Activated T-cell treated with anti-CD3 and anti-CD28 coated beads, Interleukin-2, amount 50 U/mL, for 4 hours (primary cell): ENCODE results near the gene CASR. TPM values are rescaled to one million over a fixed set of nuclear protein-coding genes. Genes with fewer than 3 reads are reported as not detected.

Experiments used
- ATAC-seq, 2 donors: fragments of 200-7000 bp; cut with Tn5 transposase; one replicate each; pipeline ENCODE4 v1.10.0; 2021
- DNase-seq: peaks from one replicate; pipeline ENCODE4 v3.0.0-alpha.2; 2020
- H3K27me3 Mint-ChIP-seq: one replicate; pipeline ENCODE4 v1.8.0; 2021; ENCODE audit warnings: low read depth, mixed read lengths
- H3K36me3 Mint-ChIP-seq: one replicate; pipeline ENCODE4 v1.8.0; 2022; ENCODE audit warnings: mixed read lengths; ENCODE audit not compliant: insufficient read depth
- H3K4me1 Mint-ChIP-seq: one replicate; pipeline ENCODE4 v1.8.0; 2021; ENCODE audit warnings: low read depth, mixed read lengths
- H3K4me3 Mint-ChIP-seq: one replicate; pipeline ENCODE4 v1.8.0; 2021; ENCODE audit warnings: mild to moderate bottlenecking, moderate library complexity, mixed read lengths
- H3K9me3 Mint-ChIP-seq: one replicate; pipeline ENCODE4 v1.8.0; 2021; ENCODE audit warnings: mixed read lengths
- total RNA-seq, 3 donors: library from RNA; stranded (reverse); gene quantifications; one replicate each; pipeline ENCODE4 v1.2.1, GENCODE V29; 2021

CASR gene
- total RNA-seq, 3 donors from 2014 or later: 0.08 to 0.16 TPM; not detected in 1

DNA sequence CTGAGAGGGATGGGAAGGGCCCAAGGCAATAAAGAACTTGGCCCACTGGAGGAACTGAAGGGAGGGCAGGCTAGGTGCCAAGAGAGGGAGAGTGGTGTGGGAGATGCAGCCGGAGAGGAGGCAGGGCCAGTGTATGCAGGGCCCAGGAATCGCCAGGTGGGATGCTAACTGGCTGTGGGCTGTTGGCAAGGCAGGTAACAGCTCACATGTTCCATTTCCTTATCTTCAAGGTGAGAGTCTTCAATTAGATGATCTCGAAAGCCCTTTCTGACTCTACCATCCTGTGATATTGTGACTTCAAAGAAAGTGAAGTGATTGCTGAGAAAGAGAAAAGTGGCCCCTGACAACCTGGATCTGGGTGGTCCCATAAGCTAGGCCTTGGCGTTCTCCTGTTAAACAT lies 49.0 kb downstream of the CASR start:
- no peak for ATAC-seq
- DNase-seq: no peak
- Mint-ChIP-seq H3K4me1 (peaks cover 22% of the 10 kb centered on the region), H3K9me3 (no peaks in the 10 kb centered on the region), H3K27me3 (peaks cover 8% of the 10 kb centered on the region), H3K36me3 (no peaks in the 10 kb centered on the region), H3K4me3 (no peak overlapping the region)

DNA sequence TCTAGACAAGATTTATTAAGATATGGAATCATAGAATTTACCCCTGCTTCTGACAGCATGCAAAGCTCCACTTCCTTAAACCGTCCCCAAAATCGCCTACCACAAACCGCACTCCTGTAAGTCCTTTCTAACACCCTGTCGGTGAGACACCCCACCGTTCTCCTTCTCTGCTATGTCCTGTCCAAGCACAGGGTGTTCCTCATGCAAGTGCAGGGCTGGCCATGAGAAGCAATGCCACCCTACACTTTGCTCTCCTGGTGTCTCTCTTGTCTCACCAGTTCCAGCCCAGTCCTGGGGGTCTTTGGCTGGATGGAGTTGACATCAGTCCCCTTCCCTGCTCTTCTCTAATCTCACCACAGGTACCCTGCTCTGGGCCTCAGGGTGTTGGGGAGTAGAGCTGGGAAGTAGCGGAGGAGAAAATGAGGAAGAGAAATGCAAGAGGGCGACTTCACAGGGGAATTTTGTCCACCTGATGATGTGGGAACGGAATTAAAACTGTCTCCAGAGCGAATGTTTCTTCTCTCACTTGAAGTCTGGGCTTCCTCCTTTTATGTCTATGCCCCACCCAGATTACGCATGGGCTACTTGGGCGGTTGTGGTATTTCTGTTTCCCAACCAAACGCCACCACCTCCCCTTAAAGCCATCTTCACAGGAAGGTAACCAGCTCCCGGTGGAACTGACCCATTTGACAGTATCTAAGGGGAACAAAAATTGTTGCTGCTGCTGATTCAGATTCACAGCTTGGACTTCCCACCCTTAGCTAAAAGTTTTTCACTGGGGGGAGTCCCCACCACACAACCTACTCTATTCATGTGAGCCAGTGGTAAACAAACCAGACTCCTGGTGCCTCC lies 49.9 kb downstream of the CASR start:
- Mint-ChIP-seq H3K36me3 (no peaks in the 10 kb centered on the region), H3K4me3 (no peak overlapping the region), H3K4me1 (peaks cover 22% of the 10 kb centered on the region), H3K27me3 (peaks cover 8% of the 10 kb centered on the region), H3K9me3 (no peaks in the 10 kb centered on the region)
- peak; percentile 41 to 72 for ATAC-seq
- no peak for DNase-seq

DNA sequence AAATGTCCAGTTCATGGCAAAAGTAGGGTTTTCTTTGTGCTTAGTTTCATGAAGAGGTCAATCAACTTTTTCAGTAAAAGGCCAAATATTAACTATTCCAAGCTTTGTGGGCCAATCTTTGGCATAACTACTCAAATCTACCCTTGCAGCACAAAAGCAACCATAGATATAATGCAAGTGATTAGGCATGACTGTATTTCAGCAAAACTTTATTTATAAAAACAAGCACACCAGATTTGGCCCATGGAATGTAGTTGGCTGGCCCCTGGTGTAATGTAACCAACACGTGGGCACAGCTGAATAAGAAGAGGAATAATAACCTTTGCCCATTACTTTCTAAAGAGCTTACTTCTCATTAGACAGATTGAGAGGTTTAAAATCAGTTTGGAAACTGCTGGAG lies 50.6 kb downstream of the CASR start:
- peaks cover 22% of the 10 kb centered on the region for H3K4me1 Mint-ChIP-seq
- ATAC-seq (no peak), DNase-seq (no peak)
- H3K36me3 Mint-ChIP-seq: no peaks in the 10 kb centered on the region
- peaks cover 8% of the 10 kb centered on the region for H3K27me3 Mint-ChIP-seq
- no peak overlapping the region for H3K4me3 Mint-ChIP-seq
- no peaks in the 10 kb centered on the region for H3K9me3 Mint-ChIP-seq

DNA sequence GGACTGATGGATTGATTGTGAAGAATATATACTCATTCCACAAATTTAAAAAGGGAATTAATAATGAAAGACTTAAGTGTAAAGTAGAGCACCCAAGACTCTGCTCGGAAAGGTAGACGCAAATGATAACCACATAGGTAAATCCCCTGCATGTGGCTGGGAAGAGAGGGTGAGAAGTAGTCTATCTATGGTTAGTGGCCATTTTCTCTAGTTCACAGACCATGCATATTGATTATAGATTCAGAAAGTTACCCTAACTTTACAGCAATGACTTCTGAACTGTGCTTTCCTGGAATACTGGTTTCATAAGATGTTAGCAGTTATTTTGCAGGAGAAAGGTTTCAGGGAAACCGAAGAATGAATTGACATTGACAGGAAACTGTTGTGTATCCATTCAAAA lies 51.7 kb downstream of the CASR start:
- peaks cover 22% of the 10 kb centered on the region for H3K4me1 Mint-ChIP-seq
- no peak for DNase-seq
- H3K36me3 Mint-ChIP-seq: no peaks in the 10 kb centered on the region
- peaks cover 9% of the 10 kb centered on the region for H3K27me3 Mint-ChIP-seq
- H3K9me3 Mint-ChIP-seq: no peaks in the 10 kb centered on the region
- ATAC-seq: peak in 1 of 2 donors; percentile 39
- H3K4me3 Mint-ChIP-seq: no peak overlapping the region

DNA sequence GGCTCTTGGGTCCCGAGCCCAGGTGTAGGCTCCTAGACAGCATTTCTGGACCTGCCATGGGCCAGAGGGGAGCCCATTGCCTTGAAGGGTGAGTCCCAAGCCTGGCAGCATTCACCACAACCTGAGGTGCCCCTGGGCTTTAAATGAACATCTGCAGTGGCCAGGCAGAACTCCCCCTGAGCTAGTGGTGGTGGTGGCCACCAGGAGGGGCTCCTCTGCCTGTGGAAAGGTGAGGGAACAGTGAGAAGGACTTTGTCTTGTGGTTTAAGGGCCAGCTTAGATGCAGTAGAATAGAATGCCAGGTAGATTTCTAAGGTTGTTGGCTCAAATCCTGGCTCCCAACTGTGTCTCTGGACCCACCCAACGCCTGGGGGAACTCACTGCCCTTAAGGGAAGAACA lies 55.6 kb downstream of the CASR start:
- no peak for ATAC-seq
- H3K27me3 Mint-ChIP-seq: peaks cover 12% of the 10 kb centered on the region
- H3K4me3 Mint-ChIP-seq: no peak overlapping the region
- no peak for DNase-seq
- H3K4me1 Mint-ChIP-seq: peaks cover 3% of the 10 kb centered on the region
- no peaks in the 10 kb centered on the region for H3K36me3 Mint-ChIP-seq
- no peaks in the 10 kb centered on the region for H3K9me3 Mint-ChIP-seq

DNA sequence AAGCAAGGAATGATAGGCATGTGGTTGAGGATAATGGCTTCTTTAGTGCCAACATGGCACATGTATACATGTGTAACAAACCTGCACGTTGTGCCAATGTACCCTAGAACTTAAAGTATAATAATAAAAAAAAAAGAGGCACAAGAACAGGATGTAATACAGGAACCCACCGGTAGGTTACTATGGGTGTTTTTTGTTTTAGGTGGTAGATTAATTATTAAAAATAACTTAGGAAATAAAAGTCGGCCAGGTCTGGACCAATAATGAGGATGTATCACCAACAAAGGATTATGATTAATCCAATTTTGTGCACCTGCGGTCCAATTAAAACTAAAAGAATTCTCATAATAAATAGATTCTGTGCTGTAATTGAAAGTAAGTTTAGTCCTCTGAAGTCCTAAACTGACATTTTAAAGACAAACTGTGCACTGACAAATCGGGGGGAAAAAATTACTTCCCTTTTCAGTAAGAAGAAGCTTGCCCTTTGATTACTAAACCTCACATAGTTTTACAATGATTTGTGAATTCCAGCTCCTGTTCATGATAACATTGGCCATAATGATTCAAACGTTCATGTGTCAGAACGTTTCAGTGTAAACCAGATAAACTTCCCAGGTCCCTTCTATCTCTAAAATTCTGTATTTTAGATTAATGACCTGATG lies 62.2 kb downstream of the CASR start:
- Mint-ChIP-seq H3K9me3 (no peaks in the 10 kb centered on the region), H3K4me1 (peaks cover 12% of the 10 kb centered on the region), H3K27me3 (peaks cover 7% of the 10 kb centered on the region), H3K36me3 (no peaks in the 10 kb centered on the region), H3K4me3 (peak overlapping the region; percentile 55)
- DNase-seq (no peak), ATAC-seq (peak; percentile 40 to 63)

DNA sequence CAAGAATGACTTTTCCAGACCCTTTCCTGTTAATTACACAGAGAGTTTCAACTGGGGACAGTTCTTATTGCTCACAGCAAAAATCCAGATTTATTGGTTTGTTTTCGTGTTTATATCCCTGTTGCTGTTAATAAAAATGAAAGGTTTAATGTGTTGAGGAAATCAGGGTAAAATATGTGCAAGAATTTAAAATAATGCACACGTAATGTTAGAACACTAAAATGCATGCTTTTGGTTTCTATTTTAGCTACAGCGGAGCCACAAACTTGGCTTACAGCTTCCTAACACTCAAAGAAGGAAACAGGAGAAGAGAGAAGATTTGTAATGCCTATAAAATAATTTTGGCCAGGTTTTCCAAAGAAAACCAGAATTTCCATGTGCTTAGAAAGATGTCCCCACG lies 62.7 kb downstream of the CASR start:
- Mint-ChIP-seq H3K27me3 (peaks cover 7% of the 10 kb centered on the region), H3K4me1 (peaks cover 12% of the 10 kb centered on the region), H3K36me3 (no peaks in the 10 kb centered on the region), H3K9me3 (no peaks in the 10 kb centered on the region), H3K4me3 (peak overlapping the region; percentile 55)
- no peak for ATAC-seq
- no peak for DNase-seq

DNA sequence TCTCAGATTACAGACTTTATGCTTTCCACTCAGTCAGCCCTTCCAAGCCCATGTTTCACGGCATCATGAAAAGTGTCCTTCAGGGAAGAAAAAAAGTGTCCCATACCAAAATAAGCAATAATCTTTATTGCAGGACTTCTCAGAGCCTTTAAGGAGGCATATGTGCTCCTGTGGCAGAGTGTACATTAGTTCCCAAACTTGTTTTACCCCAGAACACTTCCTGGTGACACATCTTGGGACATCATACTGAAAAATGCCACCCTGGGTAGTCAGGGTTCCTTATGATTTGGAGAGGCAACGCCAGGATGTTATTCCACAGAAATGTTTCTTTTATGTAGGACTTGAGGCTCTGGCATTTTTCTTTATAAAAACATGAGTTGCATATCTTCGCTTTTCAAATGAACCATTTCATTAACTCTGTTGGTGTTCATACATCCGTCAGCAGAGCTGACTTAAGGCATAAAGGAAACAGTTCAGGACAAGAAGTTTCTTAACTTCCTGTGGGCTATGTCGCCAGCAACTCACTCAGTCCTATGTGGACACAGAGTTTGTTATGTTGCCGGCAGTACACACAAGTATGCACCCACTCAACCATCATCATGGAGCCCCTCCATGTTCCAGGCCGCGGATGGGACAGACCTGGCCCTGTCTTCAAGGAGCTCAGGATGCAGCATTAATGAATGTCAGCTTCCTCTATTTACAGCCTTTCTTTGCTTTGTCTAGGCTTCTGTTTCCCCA lies 63.8 kb downstream of the CASR start:
- no peak for DNase-seq
- Mint-ChIP-seq H3K4me1 (peaks cover 12% of the 10 kb centered on the region), H3K9me3 (no peaks in the 10 kb centered on the region), H3K27me3 (peaks cover 2% of the 10 kb centered on the region), H3K4me3 (no peak overlapping the region), H3K36me3 (no peaks in the 10 kb centered on the region)
- ATAC-seq: no peak

DNA sequence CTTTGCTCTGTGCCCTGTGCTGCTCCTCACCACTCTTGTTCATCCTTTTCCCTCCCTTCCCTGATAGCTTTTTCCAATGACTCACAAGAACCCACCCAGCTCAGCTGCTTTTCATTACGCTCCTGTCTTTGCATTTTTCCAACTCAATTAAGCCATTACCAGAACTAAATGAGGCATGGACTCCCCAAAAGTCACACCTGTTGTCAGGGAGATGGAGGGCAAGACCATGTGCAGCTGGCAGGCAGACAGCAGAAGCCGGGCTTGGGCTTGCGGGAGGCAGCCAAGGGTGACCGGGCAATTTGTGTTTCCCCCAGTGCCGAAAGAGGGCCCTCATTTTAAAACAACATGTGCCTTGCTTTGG lies 64.3 kb downstream of the CASR start:
- H3K4me1 Mint-ChIP-seq: peaks cover 12% of the 10 kb centered on the region
- no peak for ATAC-seq
- H3K9me3 Mint-ChIP-seq: no peaks in the 10 kb centered on the region
- H3K36me3 Mint-ChIP-seq: no peaks in the 10 kb centered on the region
- no peak for DNase-seq
- no peak overlapping the region for H3K4me3 Mint-ChIP-seq
- H3K27me3 Mint-ChIP-seq: peaks cover 2% of the 10 kb centered on the region

DNA sequence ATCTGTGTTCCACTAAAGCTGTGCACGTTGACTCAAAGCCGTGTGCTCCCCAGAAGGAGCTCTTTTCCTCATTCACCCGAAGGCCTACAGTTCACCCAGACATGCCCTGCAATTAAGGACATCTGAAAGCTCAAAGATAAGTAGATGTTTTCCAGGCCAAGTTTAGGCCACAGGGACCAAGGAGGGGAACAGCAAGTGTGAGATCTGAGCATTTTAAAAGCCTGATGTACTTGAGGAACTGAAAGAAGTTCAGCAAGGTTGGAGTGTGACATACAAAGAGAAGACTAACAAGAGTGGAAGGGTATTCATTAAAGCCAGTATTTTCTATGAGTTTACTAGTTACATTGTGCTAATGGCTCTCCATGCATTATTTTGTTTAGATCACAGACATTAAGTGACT lies 68.0 kb downstream of the CASR start:
- no peaks in the 10 kb centered on the region for H3K9me3 Mint-ChIP-seq
- no peaks in the 10 kb centered on the region for H3K36me3 Mint-ChIP-seq
- DNase-seq: no peak
- H3K4me3 Mint-ChIP-seq: no peak overlapping the region
- peaks cover 14% of the 10 kb centered on the region for H3K4me1 Mint-ChIP-seq
- ATAC-seq: no peak
- no peaks in the 10 kb centered on the region for H3K27me3 Mint-ChIP-seq

DNA sequence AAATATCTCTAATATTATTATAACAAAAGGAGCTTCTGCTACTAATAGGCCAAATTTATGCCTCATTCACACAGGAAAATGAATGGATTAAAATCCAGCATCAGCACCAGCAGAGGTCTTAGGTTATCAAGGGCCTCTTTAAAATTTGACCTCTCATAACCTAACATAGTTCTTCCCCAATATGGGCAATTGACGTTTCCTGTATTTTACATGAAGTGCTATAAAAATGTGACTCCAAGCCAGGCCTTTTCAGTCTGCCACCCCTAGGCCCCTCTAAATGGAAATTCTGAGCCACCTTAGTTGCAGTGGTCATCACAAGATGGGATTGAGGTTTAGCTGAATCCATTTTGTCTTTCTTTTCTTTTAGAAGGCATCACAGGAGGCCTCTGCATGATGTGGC lies 70.1 kb downstream of the CASR start:
- DNase-seq: no peak
- no peaks in the 10 kb centered on the region for H3K9me3 Mint-ChIP-seq
- H3K4me3 Mint-ChIP-seq: no peak overlapping the region
- peaks cover 14% of the 10 kb centered on the region for H3K4me1 Mint-ChIP-seq
- no peaks in the 10 kb centered on the region for H3K36me3 Mint-ChIP-seq
- no peaks in the 10 kb centered on the region for H3K27me3 Mint-ChIP-seq
- ATAC-seq: no peak

DNA sequence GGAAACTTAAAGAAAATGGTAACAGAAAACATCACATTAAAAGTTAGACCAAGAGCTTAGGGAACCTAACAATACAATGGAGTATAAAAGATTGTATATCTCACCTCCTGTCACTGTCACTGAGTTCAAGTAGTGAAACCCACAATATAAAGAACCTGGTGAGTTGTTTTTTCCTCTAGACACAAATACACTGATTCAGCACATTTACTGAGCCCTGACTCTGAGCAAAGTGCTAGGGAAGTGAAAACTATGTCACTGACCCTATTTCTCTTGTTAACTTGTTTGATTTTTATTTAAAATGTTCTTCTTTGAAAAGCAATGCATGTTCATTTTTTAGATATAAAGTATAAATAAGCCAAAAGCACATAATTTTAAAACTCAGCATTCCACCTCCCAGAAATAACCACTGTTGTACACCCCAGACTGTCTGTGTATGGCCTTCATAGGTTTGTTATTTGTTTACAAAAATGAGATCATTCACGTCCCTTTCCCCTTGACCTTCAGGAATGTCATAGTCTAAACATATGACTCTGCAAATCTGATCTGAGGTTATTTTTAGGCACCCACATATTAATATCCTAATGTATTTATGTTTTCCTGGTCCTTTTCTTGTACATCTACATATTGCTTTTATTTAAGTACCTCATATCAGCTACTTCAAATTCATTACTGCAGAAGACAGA lies 72.4 kb downstream of the CASR start:
- H3K9me3 Mint-ChIP-seq: no peaks in the 10 kb centered on the region
- H3K27me3 Mint-ChIP-seq: peaks cover 4% of the 10 kb centered on the region
- peak in 1 of 2 donors; percentile 65 for ATAC-seq
- DNase-seq: no peak
- H3K4me3 Mint-ChIP-seq: no peak overlapping the region
- no peaks in the 10 kb centered on the region for H3K36me3 Mint-ChIP-seq
- H3K4me1 Mint-ChIP-seq: peaks cover 18% of the 10 kb centered on the region

DNA sequence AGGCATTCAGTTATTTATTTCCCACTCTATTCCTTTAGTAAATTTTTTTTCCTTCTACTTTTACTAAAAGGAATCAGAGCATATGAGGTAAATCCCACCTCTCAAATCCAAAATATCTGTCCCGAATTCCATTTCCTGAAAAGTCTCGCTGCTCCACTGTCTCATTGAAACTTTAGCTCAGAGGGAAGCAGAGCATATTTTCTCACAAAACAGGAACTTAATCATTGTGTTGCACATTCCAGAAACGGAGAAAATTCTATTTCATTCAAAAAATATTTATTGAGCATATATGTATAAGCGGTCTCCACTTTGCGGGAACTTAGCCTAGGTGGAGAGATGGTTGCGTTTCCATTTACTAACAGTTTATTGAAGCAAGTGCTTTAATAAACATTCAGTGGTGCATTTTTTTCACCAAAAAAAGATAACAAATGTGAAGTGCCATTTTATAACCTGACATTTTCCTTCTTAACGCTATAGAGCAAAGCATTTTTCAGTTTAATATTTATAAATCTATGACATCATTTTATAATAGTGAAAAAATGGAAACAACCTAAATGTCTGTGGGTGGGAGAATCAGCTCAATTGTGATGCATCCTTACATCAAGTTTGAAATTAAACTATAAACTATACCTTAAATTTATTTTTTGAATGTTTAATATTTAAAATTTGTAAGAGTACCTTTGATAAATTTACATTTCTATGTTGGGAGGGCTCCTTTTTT lies 74.3 kb downstream of the CASR start:
- DNase-seq (no peak), ATAC-seq (no peak)
- no peak overlapping the region for H3K4me3 Mint-ChIP-seq
- H3K36me3 Mint-ChIP-seq: no peaks in the 10 kb centered on the region
- peaks cover 18% of the 10 kb centered on the region for H3K4me1 Mint-ChIP-seq
- no peaks in the 10 kb centered on the region for H3K9me3 Mint-ChIP-seq
- peaks cover 7% of the 10 kb centered on the region for H3K27me3 Mint-ChIP-seq
